Ectodermal cell (in vitro differentiated cells): Measurements from ENCODE around the gene KCNQ2.

ENCODE experiments used
- H3K27ac ChIP-seq: 2 replicates; pipeline ENCODE4 v1.7.0; 2013; ENCODE audit warnings: mild to moderate bottlenecking, low read depth, low read length; ENCODE audit not compliant: insufficient read depth, poor library complexity, severe bottlenecking
- H3K27me3 ChIP-seq: 2 replicates; pipeline ENCODE4 v1.7.0; 2013; ENCODE audit warnings: mild to moderate bottlenecking, low read length; ENCODE audit not compliant: insufficient read depth, control insufficient read depth, poor library complexity, severe bottlenecking
- H3K36me3 ChIP-seq: one replicate; pipeline ENCODE4 v1.7.0; 2013; ENCODE audit warnings: low read length; ENCODE audit not compliant: control insufficient read depth, insufficient read depth
- H3K4me1 ChIP-seq: one replicate; pipeline ENCODE4 v1.7.0; 2013; ENCODE audit warnings: low read length; ENCODE audit not compliant: control insufficient read depth, insufficient read depth
- H3K4me3 ChIP-seq: 2 replicates; pipeline ENCODE4 v1.7.0; 2013; ENCODE audit warnings: low read depth, low read length, control low read depth; ENCODE audit not compliant: insufficient read depth
- H3K9me3 ChIP-seq: 2 replicates; pipeline ENCODE4 v1.7.0; 2013; ENCODE audit warnings: mild to moderate bottlenecking, low read length, moderate library complexity; ENCODE audit not compliant: control insufficient read depth
- WGBS, 2 experiments: methylation state at CpG; one replicate each; pipeline ENCODE4 v1.1.7; 2013; ENCODE audit warnings: missing lambda C conversion rate in 2 of 2; 5-methylcytosine and 5-hydroxymethylcytosine counted together

KCNQ2 gene

GRCh38 chr20:63425846-63426485 lies 46.5 kb downstream of the KCNQ2 start:
- H3K27ac ChIP-seq, result no peak overlapping the region
- no peak overlapping the region for H3K4me3 ChIP-seq
- no peaks in the 10 kb centered on the region for H3K27me3 ChIP-seq
- H3K9me3 ChIP-seq, result no peaks in the 10 kb centered on the region
- H3K36me3 ChIP-seq, result no peaks in the 10 kb centered on the region
- H3K4me1 ChIP-seq, result no peaks in the 10 kb centered on the region
- WGBS, 2 experiments, result 94% methylated on average over 27 of the region's 27 CpGs

- WGBS, 2 experiments, result 88 to 89% methylated on average over 25 of the region's 25 CpGs
- no peaks in the 10 kb centered on the region for H3K9me3 ChIP-seq
- no peak overlapping the region for H3K27ac ChIP-seq
- H3K4me1 ChIP-seq, result no peaks in the 10 kb centered on the region
- H3K27me3 ChIP-seq, result no peaks in the 10 kb centered on the region
- no peak overlapping the region for H3K4me3 ChIP-seq
- H3K36me3 ChIP-seq, result no peaks in the 10 kb centered on the region
These were observed 47.8 kb downstream of the KCNQ2 start for GRCh38 chr20:63424613-63425012.

- Histone ChIP-seq H3K4me3 (no peak overlapping the region), H3K4me1 (no peaks in the 10 kb centered on the region), H3K9me3 (no peaks in the 10 kb centered on the region), H3K36me3 (no peaks in the 10 kb centered on the region), H3K27me3 (no peaks in the 10 kb centered on the region), H3K27ac (no peak overlapping the region)
- 85 to 87% methylated on average over 21 of the region's 21 CpGs for WGBS, 2 experiments
These were observed 48.7 kb downstream of the KCNQ2 start for GRCh38 chr20:63423751-63424150.

- Histone ChIP-seq H3K27ac (no peak overlapping the region), H3K4me1 (peaks cover 5% of the 10 kb centered on the region), H3K27me3 (no peaks in the 10 kb centered on the region), H3K9me3 (no peaks in the 10 kb centered on the region), H3K36me3 (no peaks in the 10 kb centered on the region), H3K4me3 (no peak overlapping the region)
- whole genome bisulfite sequencing, 2 experiments, result 91% methylated on average over 25 of the region's 25 CpGs
These were observed 49.8 kb downstream of the KCNQ2 start for GRCh38 chr20:63422653-63423052.

GRCh38 chr20:63421913-63422312 lies 50.5 kb downstream of the KCNQ2 start:
- Histone ChIP-seq H3K36me3 (no peaks in the 10 kb centered on the region), H3K27me3 (no peaks in the 10 kb centered on the region), H3K4me1 (peaks cover 13% of the 10 kb centered on the region), H3K9me3 (no peaks in the 10 kb centered on the region), H3K4me3 (no peak overlapping the region), H3K27ac (no peak overlapping the region)
- WGBS, 2 experiments, result 93 to 94% methylated on average over 17 of the region's 17 CpGs

- H3K9me3 ChIP-seq, result no peaks in the 10 kb centered on the region
- peaks cover 17% of the 10 kb centered on the region for H3K4me1 ChIP-seq
- no peak overlapping the region for H3K27ac ChIP-seq
- H3K4me3 ChIP-seq, result no peak overlapping the region
- H3K27me3 ChIP-seq, result no peaks in the 10 kb centered on the region
- H3K36me3 ChIP-seq, result no peaks in the 10 kb centered on the region
- 94 to 95% methylated on average over 29 of the region's 29 CpGs for WGBS, 2 experiments
These were observed 51.3 kb downstream of the KCNQ2 start for GRCh38 chr20:63421094-63421692.

- Histone ChIP-seq H3K27ac (no peak overlapping the region), H3K36me3 (no peaks in the 10 kb centered on the region), H3K4me3 (no peak overlapping the region), H3K9me3 (no peaks in the 10 kb centered on the region), H3K4me1 (peaks cover 17% of the 10 kb centered on the region), H3K27me3 (no peaks in the 10 kb centered on the region)
- 92 to 93% methylated on average over 34 of the region's 34 CpGs for WGBS, 2 experiments
These were observed 51.9 kb downstream of the KCNQ2 start for GRCh38 chr20:63420359-63421093.

- WGBS, 2 experiments, result 96% methylated on average over 24 of the region's 24 CpGs
- H3K27me3 ChIP-seq, result no peaks in the 10 kb centered on the region
- no peaks in the 10 kb centered on the region for H3K36me3 ChIP-seq
- H3K4me3 ChIP-seq, result no peak overlapping the region
- H3K4me1 ChIP-seq, result peaks cover 17% of the 10 kb centered on the region
- H3K27ac ChIP-seq, result no peak overlapping the region
- H3K9me3 ChIP-seq, result no peaks in the 10 kb centered on the region
These were observed 53.2 kb downstream of the KCNQ2 start for GRCh38 chr20:63419299-63419698.

- Histone ChIP-seq H3K4me1 (peaks cover 17% of the 10 kb centered on the region), H3K9me3 (no peaks in the 10 kb centered on the region), H3K4me3 (no peak overlapping the region), H3K27ac (no peak overlapping the region), H3K36me3 (no peaks in the 10 kb centered on the region), H3K27me3 (no peaks in the 10 kb centered on the region)
- 94 to 95% methylated on average over 16 of the region's 16 CpGs for WGBS, 2 experiments
These were observed 53.8 kb downstream of the KCNQ2 start for GRCh38 chr20:63418617-63419016.

GRCh38 chr20:63417738-63418120 lies 54.7 kb downstream of the KCNQ2 start:
- no peak overlapping the region for H3K27ac ChIP-seq
- H3K4me1 ChIP-seq, result peaks cover 17% of the 10 kb centered on the region
- 82 to 84% methylated on average over 23 of the region's 23 CpGs for WGBS, 2 experiments
- no peaks in the 10 kb centered on the region for H3K9me3 ChIP-seq
- H3K36me3 ChIP-seq, result no peaks in the 10 kb centered on the region
- H3K4me3 ChIP-seq, result no peak overlapping the region
- H3K27me3 ChIP-seq, result no peaks in the 10 kb centered on the region
